Gastroesophageal sphincter (tissue), 3 donors: Measurements from ENCODE around the gene JARID2.

Experiments used
- EP300 ChIP-seq: sonication (generic); formaldehyde crosslinking; IDR thresholded peaks from one replicate; pipeline ENCODE4 v1.6.1; 2017; ENCODE audit warnings: antibody characterized with exemption, mild to moderate bottlenecking
- POLR2A ChIP-seq, 2 donors: fragments of 450-650 bp; IDR thresholded peaks; one replicate each; pipeline ENCODE4 v1.6.1; 2017; ENCODE audit warnings: antibody characterized with exemption in 2 of 2, mild to moderate bottlenecking in 2 of 2, moderate library complexity in 1 of 2
- POLR2AphosphoS5 ChIP-seq: sonication (generic); formaldehyde crosslinking; IDR thresholded peaks from one replicate; pipeline ENCODE4 v1.6.1; 2017; ENCODE audit warnings: antibody characterized with exemption
- TF ChIP-seq, protein P1 (sequence below), 4 experiments: fragments of 200-600 bp in 2 of 4; fragments of 450-650 bp in 2 of 4; sonication (generic) in 1 of 4; IDR thresholded peaks; one replicate each; pipeline ENCODE4 v1.5.1; 2017 to 2019; ENCODE audit warnings: antibody characterized with exemption in 4 of 4, mild to moderate bottlenecking in 2 of 4, moderate library complexity in 2 of 4

DNA sequence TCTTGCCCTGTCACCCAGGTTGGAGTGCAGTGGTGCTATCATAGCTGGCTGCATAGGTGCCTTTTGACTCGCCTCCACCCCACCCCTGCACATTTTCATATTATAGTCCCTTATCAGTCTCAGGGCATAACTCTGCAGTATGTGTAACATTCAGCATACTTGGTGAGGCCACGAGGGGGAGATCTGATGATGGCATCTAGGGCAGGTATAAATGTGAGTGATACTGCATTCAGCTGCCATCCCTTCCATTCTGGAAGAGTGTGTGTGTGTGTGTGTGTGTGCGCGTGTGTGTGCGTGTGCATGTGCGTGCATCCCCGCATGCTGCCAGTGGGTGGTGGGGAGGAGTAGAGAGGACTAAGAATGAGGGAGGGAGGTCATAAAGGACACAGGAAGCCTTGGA is 81.4 kb downstream of the JARID2 start:
- no peak for TF ChIP-seq POLR2A (IDR thresholded peaks at IDR 0.05)
- TF ChIP-seq, protein P1, sequence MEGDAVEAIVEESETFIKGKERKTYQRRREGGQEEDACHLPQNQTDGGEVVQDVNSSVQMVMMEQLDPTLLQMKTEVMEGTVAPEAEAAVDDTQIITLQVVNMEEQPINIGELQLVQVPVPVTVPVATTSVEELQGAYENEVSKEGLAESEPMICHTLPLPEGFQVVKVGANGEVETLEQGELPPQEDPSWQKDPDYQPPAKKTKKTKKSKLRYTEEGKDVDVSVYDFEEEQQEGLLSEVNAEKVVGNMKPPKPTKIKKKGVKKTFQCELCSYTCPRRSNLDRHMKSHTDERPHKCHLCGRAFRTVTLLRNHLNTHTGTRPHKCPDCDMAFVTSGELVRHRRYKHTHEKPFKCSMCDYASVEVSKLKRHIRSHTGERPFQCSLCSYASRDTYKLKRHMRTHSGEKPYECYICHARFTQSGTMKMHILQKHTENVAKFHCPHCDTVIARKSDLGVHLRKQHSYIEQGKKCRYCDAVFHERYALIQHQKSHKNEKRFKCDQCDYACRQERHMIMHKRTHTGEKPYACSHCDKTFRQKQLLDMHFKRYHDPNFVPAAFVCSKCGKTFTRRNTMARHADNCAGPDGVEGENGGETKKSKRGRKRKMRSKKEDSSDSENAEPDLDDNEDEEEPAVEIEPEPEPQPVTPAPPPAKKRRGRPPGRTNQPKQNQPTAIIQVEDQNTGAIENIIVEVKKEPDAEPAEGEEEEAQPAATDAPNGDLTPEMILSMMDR (IDR thresholded peaks at IDR 0.05): no peak
- TF ChIP-seq POLR2AphosphoS5: no peak
- no peak for TF ChIP-seq EP300
